Liver (tissue), 3 donors: ENCODE measurements around the gene B9D1.

Experiments used
- CTCF ChIP-seq: fragments of 150-350 bp; IDR thresholded peaks from 2 replicates; pipeline ENCODE4 v1.5.1; 2017; ENCODE audit warnings: improper control_type of control experiment, low read depth, low read length; ENCODE audit not compliant: missing input control
- EGR1 ChIP-seq, 2 donors: IDR thresholded peaks; 2 replicates each; pipeline ENCODE4 v1.6.1; 2016 to 2018; ENCODE audit warnings: antibody characterized with exemption in 2 of 2, low read depth in 2 of 2
- GABPA ChIP-seq, 2 donors: IDR thresholded peaks in 1 of 2; conservative IDR thresholded peaks in 1 of 2; 2 replicates each; pipeline ENCODE4 v1.6.1; 2016; ENCODE audit warnings: antibody characterized with exemption in 2 of 2, mild to moderate bottlenecking in 1 of 2, moderate library complexity in 1 of 2
- HNF4G ChIP-seq: IDR thresholded peaks from 2 replicates; pipeline ENCODE4 v1.6.1; 2016; ENCODE audit warnings: antibody characterized with exemption
- JUND ChIP-seq, 2 donors: IDR thresholded peaks; 2 replicates each; pipeline ENCODE4 v1.6.1; 2016; ENCODE audit warnings: antibody characterized with exemption in 2 of 2
- NR2F2 ChIP-seq: IDR thresholded peaks from 2 replicates; pipeline ENCODE4 v1.6.1; 2016; ENCODE audit warnings: antibody characterized with exemption
- RAD21 ChIP-seq, 2 donors: IDR thresholded peaks; 2 replicates each; pipeline ENCODE4 v1.6.1; 2016; ENCODE audit warnings: antibody characterized with exemption in 2 of 2, mild to moderate bottlenecking in 2 of 2
- REST ChIP-seq: IDR thresholded peaks from 2 replicates; pipeline ENCODE4 v1.6.1; 2016; ENCODE audit warnings: antibody characterized with exemption, mild to moderate bottlenecking
- RXRA ChIP-seq, 2 donors: IDR thresholded peaks; 2 replicates each; pipeline ENCODE4 v1.6.1; 2017 to 2018; ENCODE audit warnings: antibody characterized with exemption in 2 of 2, mild to moderate bottlenecking in 1 of 2
- SP1 ChIP-seq: IDR thresholded peaks from 2 replicates; pipeline ENCODE4 v1.6.1; 2018; ENCODE audit warnings: antibody characterized with exemption, mild to moderate bottlenecking
- TAF1 ChIP-seq: conservative IDR thresholded peaks from 2 replicates; pipeline ENCODE4 v1.6.1; 2016; ENCODE audit warnings: antibody characterized with exemption, mild to moderate bottlenecking
- YY1 ChIP-seq: IDR thresholded peaks from 2 replicates; pipeline ENCODE4 v1.6.1; 2016; ENCODE audit warnings: antibody characterized with exemption, mild to moderate bottlenecking
- TF ChIP-seq, protein P1 (sequence below): IDR thresholded peaks from 2 replicates; pipeline ENCODE4 v1.6.1; 2016; ENCODE audit warnings: antibody characterized with exemption
- TF ChIP-seq, protein P2 (sequence below): IDR thresholded peaks from 2 replicates; pipeline ENCODE4 v1.6.1; 2016; ENCODE audit warnings: antibody characterized with exemption
- donor health status: healthy.
- donor health status: healthy.

DNA sequence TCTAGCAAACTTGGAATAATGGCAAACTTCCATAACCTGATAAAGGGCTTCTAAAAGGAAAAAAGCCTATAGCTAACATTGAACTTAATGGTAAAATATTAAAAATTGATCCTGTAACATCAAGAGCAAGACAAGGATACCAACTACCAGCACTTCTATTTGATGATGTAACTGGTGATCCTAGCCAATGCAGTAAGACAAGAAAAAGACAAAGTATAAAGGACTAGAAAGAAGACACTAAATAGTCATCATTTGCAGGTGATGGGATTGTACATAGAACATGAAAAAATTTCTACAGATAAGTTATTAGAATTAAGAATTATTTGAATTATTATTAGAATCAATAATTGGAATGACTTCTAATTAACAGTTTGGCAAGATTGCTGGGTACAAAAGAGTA is 37.0 kb downstream of the B9D1 start:
- TF ChIP-seq REST (no peak), CTCF (no peak), EGR1 (IDR thresholded peaks at IDR 0.05; ENCODE audit: low read depth in 2 of 2) (no peak), SP1 (no peak), RAD21 (IDR thresholded peaks at IDR 0.05) (no peak), GABPA (IDR thresholded peaks at IDR 0.05 in 1 of 2, conservative IDR thresholded peaks at IDR 0.05 in 1 of 2) (no peak), HNF4G (no peak), YY1 (no peak), JUND (IDR thresholded peaks at IDR 0.05) (no peak), TAF1 (no peak), NR2F2 (no peak), RXRA (IDR thresholded peaks at IDR 0.05) (no peak)
- TF ChIP-seq, protein P1, sequence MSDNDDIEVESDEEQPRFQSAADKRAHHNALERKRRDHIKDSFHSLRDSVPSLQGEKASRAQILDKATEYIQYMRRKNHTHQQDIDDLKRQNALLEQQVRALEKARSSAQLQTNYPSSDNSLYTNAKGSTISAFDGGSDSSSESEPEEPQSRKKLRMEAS = no peak
- TF ChIP-seq, protein P2, sequence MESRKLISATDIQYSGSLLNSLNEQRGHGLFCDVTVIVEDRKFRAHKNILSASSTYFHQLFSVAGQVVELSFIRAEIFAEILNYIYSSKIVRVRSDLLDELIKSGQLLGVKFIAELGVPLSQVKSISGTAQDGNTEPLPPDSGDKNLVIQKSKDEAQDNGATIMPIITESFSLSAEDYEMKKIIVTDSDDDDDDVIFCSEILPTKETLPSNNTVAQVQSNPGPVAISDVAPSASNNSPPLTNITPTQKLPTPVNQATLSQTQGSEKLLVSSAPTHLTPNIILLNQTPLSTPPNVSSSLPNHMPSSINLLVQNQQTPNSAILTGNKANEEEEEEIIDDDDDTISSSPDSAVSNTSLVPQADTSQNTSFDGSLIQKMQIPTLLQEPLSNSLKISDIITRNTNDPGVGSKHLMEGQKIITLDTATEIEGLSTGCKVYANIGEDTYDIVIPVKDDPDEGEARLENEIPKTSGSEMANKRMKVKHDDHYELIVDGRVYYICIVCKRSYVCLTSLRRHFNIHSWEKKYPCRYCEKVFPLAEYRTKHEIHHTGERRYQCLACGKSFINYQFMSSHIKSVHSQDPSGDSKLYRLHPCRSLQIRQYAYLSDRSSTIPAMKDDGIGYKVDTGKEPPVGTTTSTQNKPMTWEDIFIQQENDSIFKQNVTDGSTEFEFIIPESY = no peak
